ENCODE results near the gene VSIR. TPM values are rescaled to one million over a fixed set of nuclear protein-coding genes. Genes with fewer than 3 reads are reported as not detected.

The VSIR gene
- total RNA-seq, 2 donors from 2014 or later = 18.8 to 19.7 TPM

- Mint-ChIP-seq H3K27me3 (no peaks in the 10 kb centered on the region), H3K4me1 (ENCODE audit: low read depth in 2 of 2) (peaks cover 43 to 44% of the 10 kb centered on the region in 2 donors), H3K36me3 (no peaks in the 10 kb centered on the region), H3K9me3 (no peaks in the 10 kb centered on the region), H3K4me3 (no peak overlapping the region), H3K27ac (peak overlapping the region in 1 of 2 donors; percentile 89)
- DNase-seq (ENCODE audit: low spot score) (no peak), ATAC-seq (no peak)
These were observed 48.1 kb downstream of the VSIR start for GRCh38 chr10:71725249-71725648.

- no peak for DNase-seq (ENCODE audit: low spot score)
- no peak overlapping the region for H3K27ac Mint-ChIP-seq
- H3K27me3 Mint-ChIP-seq = no peaks in the 10 kb centered on the region
- H3K36me3 Mint-ChIP-seq = no peaks in the 10 kb centered on the region
- no peak overlapping the region for H3K4me3 Mint-ChIP-seq
- H3K4me1 Mint-ChIP-seq (ENCODE audit: low read depth in 2 of 2) = peaks cover 43 to 44% of the 10 kb centered on the region in 2 donors
- ATAC-seq = no peak
- no peaks in the 10 kb centered on the region for H3K9me3 Mint-ChIP-seq
These were observed 48.8 kb downstream of the VSIR start for GRCh38 chr10:71724539-71724938.

DNA sequence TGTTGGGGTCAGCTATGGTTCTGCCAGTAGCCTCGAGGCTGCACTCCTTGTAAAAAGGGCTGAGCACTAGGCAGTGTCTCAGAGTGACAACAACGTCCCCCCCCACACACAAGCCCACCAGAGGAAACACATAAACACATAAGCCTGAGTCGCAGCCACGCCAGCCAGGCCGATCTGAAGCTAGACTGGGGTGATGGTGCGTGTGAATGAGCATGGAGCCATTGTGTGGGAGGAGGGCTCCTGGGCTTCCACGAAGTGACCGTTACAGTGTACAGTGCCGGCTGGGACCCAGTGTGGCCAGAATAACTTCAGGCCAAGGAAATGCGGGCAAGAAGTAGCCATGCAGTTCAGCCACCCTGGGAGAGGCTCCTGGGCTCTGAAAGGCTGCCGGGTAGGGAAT lies 50.0 kb downstream of the VSIR start:
- ATAC-seq (no peak), DNase-seq (ENCODE audit: low spot score) (no peak)
- H3K27me3 Mint-ChIP-seq = no peaks in the 10 kb centered on the region
- H3K9me3 Mint-ChIP-seq = no peaks in the 10 kb centered on the region
- no peak overlapping the region for H3K4me3 Mint-ChIP-seq
- H3K27ac Mint-ChIP-seq = no peak overlapping the region
- H3K36me3 Mint-ChIP-seq = no peaks in the 10 kb centered on the region
- peaks cover 34 to 35% of the 10 kb centered on the region in 2 donors for H3K4me1 Mint-ChIP-seq (ENCODE audit: low read depth in 2 of 2)

- Mint-ChIP-seq H3K36me3 (no peaks in the 10 kb centered on the region), H3K4me3 (no peak overlapping the region), H3K4me1 (ENCODE audit: low read depth in 2 of 2) (peaks cover 30 to 33% of the 10 kb centered on the region in 2 donors), H3K27me3 (no peaks in the 10 kb centered on the region), H3K9me3 (no peaks in the 10 kb centered on the region), H3K27ac (peak overlapping the region in 1 of 2 donors; percentile 52)
- no peak for ATAC-seq
- no peak for DNase-seq (ENCODE audit: low spot score)
These were observed 50.5 kb downstream of the VSIR start for GRCh38 chr10:71722849-71723248.

DNA sequence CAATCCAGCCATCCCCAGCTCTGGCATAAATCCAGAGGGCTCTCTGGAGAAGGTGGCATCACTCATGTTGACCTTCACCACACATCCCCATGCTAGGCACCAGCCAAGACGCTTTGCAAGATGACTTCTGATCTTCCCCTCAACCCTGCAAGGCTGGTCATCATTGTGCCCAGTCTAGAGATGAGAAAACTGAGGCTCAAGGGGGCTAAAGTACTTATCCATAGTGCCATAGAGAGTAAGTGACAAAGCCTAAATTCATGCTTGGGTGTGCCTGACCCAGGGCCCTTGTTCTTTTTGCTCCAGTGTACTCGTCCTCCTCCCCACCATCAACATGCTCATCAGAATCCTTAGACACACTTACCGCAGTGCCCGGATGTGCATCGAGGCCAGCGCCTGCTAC lies 52.0 kb downstream of the VSIR start:
- H3K27ac Mint-ChIP-seq = peak overlapping the region in 1 of 2 donors; percentile 50

GRCh38 chr10:71720288-71720687 lies 53.0 kb downstream of the VSIR start:
- H3K36me3 Mint-ChIP-seq = no peaks in the 10 kb centered on the region
- H3K4me3 Mint-ChIP-seq = no peak overlapping the region
- no peaks in the 10 kb centered on the region for H3K27me3 Mint-ChIP-seq
- H3K27ac Mint-ChIP-seq = no peak overlapping the region
- DNase-seq (ENCODE audit: low spot score) = no peak
- peaks cover 6 to 8% of the 10 kb centered on the region in 2 donors for H3K4me1 Mint-ChIP-seq (ENCODE audit: low read depth in 2 of 2)
- ATAC-seq = no peak
- no peaks in the 10 kb centered on the region for H3K9me3 Mint-ChIP-seq

More for the DNA sequence above, 52.0 kb downstream of the VSIR start:
- DNase-seq (ENCODE audit: low spot score) (no peak), ATAC-seq (no peak)
- no peaks in the 10 kb centered on the region for H3K27me3 Mint-ChIP-seq
- H3K9me3 Mint-ChIP-seq = no peaks in the 10 kb centered on the region
- H3K4me3 Mint-ChIP-seq = no peak overlapping the region
- H3K4me1 Mint-ChIP-seq (ENCODE audit: low read depth in 2 of 2) = peaks cover 14 to 18% of the 10 kb centered on the region in 2 donors
- H3K36me3 Mint-ChIP-seq = no peaks in the 10 kb centered on the region

DNA sequence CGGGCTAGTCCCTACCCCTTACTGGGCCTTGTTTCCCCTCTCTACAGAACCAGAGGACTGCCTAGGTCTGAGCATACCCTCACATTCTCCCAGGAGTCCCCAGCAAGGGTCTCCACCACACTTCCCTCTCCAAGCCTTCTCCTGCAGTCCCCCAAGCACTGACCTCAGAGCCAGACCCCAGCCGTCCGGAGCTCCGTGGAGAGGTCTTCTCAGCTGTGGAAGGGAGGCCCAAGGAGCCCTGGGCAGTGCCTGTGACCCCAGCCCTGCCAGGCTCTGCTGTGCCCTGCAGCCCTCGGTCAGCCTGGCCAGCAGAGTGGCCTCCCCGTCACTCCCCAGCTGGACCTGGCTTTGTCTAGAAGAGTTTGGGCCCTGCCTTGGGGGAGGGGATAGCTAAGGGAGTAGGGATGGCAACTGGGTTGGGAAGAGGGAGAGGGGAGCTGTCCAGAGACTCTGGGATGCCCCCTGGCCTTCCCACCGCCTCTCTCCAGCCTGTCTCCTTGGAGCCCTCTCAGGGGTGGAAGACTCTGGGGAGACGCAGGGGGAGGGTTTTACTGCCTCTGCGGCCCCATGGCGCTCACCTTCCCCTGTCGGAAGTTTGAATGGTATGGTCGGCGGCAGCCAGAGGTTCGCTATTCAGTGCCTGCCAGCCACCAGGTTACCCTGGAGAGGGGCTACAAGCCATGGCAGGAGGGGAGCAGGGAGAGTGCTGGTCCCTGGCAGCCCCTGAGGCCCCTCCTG lies 53.7 kb downstream of the VSIR start, which contains the start of gene C10orf105:
C10orf105 (minus strand) TSS at position 315 of the 738 bp plus-strand sequence. CDS start 3,441 bp downstream, outside the sequence.
- H3K4me3 Mint-ChIP-seq = no peak within 1 kb of the TSS
- ATAC-seq (no peak), DNase-seq (ENCODE audit: low spot score) (no peak)
- no peaks in the 10 kb centered on the region for H3K27me3 Mint-ChIP-seq
- no peaks in the 10 kb centered on the region for H3K36me3 Mint-ChIP-seq
- peaks cover 6 to 8% of the 10 kb centered on the region in 2 donors for H3K4me1 Mint-ChIP-seq (ENCODE audit: low read depth in 2 of 2)
- H3K27ac Mint-ChIP-seq = peak within 1 kb of the TSS in 1 of 2 donors; percentile 33
- H3K9me3 Mint-ChIP-seq = no peaks in the 10 kb centered on the region

DNA sequence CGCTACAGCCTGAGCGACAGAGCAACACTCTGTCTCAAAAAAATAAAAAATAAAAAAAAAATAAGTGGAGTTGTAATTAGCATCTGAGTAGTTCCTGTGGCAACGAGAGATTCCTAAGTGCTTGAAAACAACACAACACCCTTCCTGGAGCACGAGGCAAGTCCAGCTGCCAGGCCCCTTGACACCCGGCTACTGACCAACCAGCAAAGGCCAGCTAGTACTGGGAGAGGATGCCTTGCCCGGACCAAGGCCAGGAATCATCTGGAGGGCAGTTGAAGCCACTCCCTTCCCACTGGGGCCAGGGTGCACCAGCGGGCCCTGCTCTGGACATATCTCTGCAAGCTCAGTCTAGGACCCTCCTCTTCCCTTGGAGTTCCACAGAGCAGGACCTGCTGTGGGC lies 54.3 kb downstream of the VSIR start:
- no peak for ATAC-seq
- Mint-ChIP-seq H3K4me1 (ENCODE audit: low read depth in 2 of 2) (peaks cover 11 to 14% of the 10 kb centered on the region in 2 donors), H3K27me3 (no peaks in the 10 kb centered on the region), H3K9me3 (no peaks in the 10 kb centered on the region), H3K36me3 (no peaks in the 10 kb centered on the region), H3K27ac (no peak overlapping the region), H3K4me3 (no peak overlapping the region)
- no peak for DNase-seq (ENCODE audit: low spot score)

DNA sequence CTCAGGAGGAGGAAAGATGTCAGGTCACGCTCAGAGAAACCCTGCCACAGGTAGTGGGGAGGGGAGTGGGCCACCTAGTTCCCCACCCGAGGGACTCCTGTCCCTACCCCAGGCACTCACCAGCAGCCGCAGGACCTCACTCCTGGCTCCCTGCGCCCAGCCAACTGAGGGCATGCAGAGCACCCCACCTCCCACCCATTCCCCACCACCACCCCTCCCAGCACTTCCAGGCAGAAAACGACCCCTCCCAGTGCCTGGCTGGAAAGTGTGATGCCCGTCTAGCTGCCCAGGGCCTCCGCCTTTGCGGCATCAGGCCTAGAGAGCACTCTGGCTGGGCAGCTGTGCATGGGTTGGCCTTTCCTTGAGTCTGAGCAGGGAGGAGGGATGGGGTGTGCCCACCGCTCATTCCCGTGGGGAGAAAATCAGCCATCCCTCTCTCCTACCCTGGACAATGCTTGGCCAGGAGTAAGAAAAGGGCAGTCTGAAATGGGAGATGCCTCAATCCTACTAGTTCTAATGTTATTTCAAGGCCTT lies 55.1 kb downstream of the VSIR start:
- ATAC-seq = no peak
- Mint-ChIP-seq H3K36me3 (no peaks in the 10 kb centered on the region), H3K4me3 (no peak overlapping the region), H3K27ac (no peak overlapping the region), H3K27me3 (no peaks in the 10 kb centered on the region), H3K9me3 (no peaks in the 10 kb centered on the region), H3K4me1 (ENCODE audit: low read depth in 2 of 2) (peaks cover 19 to 21% of the 10 kb centered on the region in 2 donors)
- no peak for DNase-seq (ENCODE audit: low spot score)

GRCh38 chr10:71717551-71717951 lies 55.8 kb downstream of the VSIR start:
- Mint-ChIP-seq H3K27ac (no peak overlapping the region), H3K4me1 (ENCODE audit: low read depth in 2 of 2) (peaks cover 21 to 22% of the 10 kb centered on the region in 2 donors), H3K4me3 (no peak overlapping the region), H3K27me3 (no peaks in the 10 kb centered on the region), H3K9me3 (no peaks in the 10 kb centered on the region), H3K36me3 (no peaks in the 10 kb centered on the region)
- ATAC-seq (no peak), DNase-seq (ENCODE audit: low spot score) (no peak)

GRCh38 chr10:71717056-71717455 lies 56.3 kb downstream of the VSIR start:
- no peak for DNase-seq (ENCODE audit: low spot score)
- Mint-ChIP-seq H3K27me3 (no peaks in the 10 kb centered on the region), H3K9me3 (no peaks in the 10 kb centered on the region), H3K4me1 (ENCODE audit: low read depth in 2 of 2) (peaks cover 18 to 26% of the 10 kb centered on the region in 2 donors), H3K27ac (no peak overlapping the region), H3K4me3 (no peak overlapping the region), H3K36me3 (no peaks in the 10 kb centered on the region)
- no peak for ATAC-seq

- no peaks in the 10 kb centered on the region for H3K9me3 Mint-ChIP-seq
- H3K4me1 Mint-ChIP-seq (ENCODE audit: low read depth in 2 of 2) = peaks cover 14 to 21% of the 10 kb centered on the region in 2 donors
These were observed 56.9 kb downstream of the VSIR start for GRCh38 chr10:71716426-71716825.

GRCh38 chr10:71715860-71716259 lies 57.5 kb downstream of the VSIR start:
- no peaks in the 10 kb centered on the region for H3K27me3 Mint-ChIP-seq
- H3K27ac Mint-ChIP-seq = no peak overlapping the region
- ATAC-seq (no peak), DNase-seq (ENCODE audit: low spot score) (no peak)
- H3K4me1 Mint-ChIP-seq (ENCODE audit: low read depth in 2 of 2) = peaks cover 14 to 21% of the 10 kb centered on the region in 2 donors
- H3K9me3 Mint-ChIP-seq = no peaks in the 10 kb centered on the region
- H3K4me3 Mint-ChIP-seq = no peak overlapping the region
- H3K36me3 Mint-ChIP-seq = no peaks in the 10 kb centered on the region

More at GRCh38 chr10:71716426-71716825, 56.9 kb downstream of the VSIR start:
- H3K4me3 Mint-ChIP-seq = no peak overlapping the region
- no peak overlapping the region for H3K27ac Mint-ChIP-seq
- ATAC-seq (no peak), DNase-seq (ENCODE audit: low spot score) (no peak)
- no peaks in the 10 kb centered on the region for H3K27me3 Mint-ChIP-seq
- H3K36me3 Mint-ChIP-seq = no peaks in the 10 kb centered on the region

DNA sequence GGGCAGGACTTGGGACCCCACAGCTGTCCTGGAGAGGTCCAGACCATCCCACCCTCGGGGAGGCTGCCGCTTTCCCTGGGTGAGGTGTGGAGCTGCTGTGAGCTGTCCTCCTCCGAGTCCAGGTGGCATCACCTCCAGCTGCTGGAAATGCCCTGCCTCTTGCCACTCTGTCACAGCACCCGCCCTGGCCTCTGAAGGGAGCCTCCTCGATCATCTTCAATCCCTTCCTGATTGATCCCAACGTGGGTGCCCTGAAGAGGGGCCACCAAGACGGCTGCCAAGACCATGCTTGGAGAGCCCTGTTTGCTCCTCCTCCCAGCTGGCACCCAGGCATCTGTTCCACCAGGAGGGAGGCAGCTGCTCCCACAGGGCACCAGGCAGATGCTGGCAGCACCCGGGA lies 58.3 kb downstream of the VSIR start:
- Mint-ChIP-seq H3K4me3 (no peak overlapping the region), H3K4me1 (ENCODE audit: low read depth in 2 of 2) (peaks cover 14 to 21% of the 10 kb centered on the region in 2 donors), H3K9me3 (no peaks in the 10 kb centered on the region), H3K36me3 (no peaks in the 10 kb centered on the region), H3K27ac (no peak overlapping the region), H3K27me3 (no peaks in the 10 kb centered on the region)
- DNase-seq (ENCODE audit: low spot score) = no peak
- ATAC-seq = no peak

All from natural killer cell treated with Interleukin-12 subunit alpha and Interleukin-12 subunit beta and Interleukin-15 and Interleukin-18, amount 100 ng/mL, for 72 hours (primary cell).